ENCODE measurements around the gene PGM2. TPM values are rescaled to one million over a fixed set of nuclear protein-coding genes. Genes with fewer than 3 reads are reported as not detected.

Gene PGM2
- total RNA-seq, 3 donors from 2014 or later (not counting 1 experiment from before 2014, with no cell fraction given), result 18.7 to 31.9 (median 27.1) TPM

- intact Hi-C loops (cut with micrococcal nuclease), result no loop called here
- no peaks in the 10 kb centered on the region for H3K9me3 Mint-ChIP-seq
- H3K36me3 Mint-ChIP-seq, result peaks cover 10% of the 10 kb centered on the region
- no peak overlapping the region for H3K4me3 Mint-ChIP-seq
- no peaks in the 10 kb centered on the region for H3K4me1 Mint-ChIP-seq
- H3K36me3 ChIP-seq (ENCODE audit: control insufficient read depth, insufficient read depth, low read length), result peaks cover 31% of the 10 kb centered on the region
- WGBS (ENCODE audit: insufficient coverage), result 52% methylated on average over 4 of the region's 4 CpGs
- no peaks in the 10 kb centered on the region for H3K4me1 ChIP-seq (ENCODE audit: control insufficient read depth, insufficient read depth, low read length)
- no peak overlapping the region for H3K4me3 ChIP-seq (ENCODE audit: low read length)
- no peak for TF ChIP-seq CTCF (IDR thresholded peaks at IDR 0.05)
- no peak overlapping the region for H3K27ac ChIP-seq (ENCODE audit: low read length)
- H3K9me3 ChIP-seq (ENCODE audit: control insufficient read depth, insufficient read depth, low read length), result no peaks in the 10 kb centered on the region
- H3K27ac Mint-ChIP-seq, result no peak overlapping the region
- DNase-seq (no peak), ATAC-seq (no peak)
- no peaks in the 10 kb centered on the region for H3K27me3 ChIP-seq (ENCODE audit: control insufficient read depth, insufficient read depth, low read length)
- no peaks in the 10 kb centered on the region for H3K27me3 Mint-ChIP-seq (ENCODE audit: low read depth in 2 of 2)
Observed at GRCh38 chr4:37864786-37865185, 38.3 kb downstream of the PGM2 start.

GRCh38 chr4:37865450-37865849, 39.0 kb downstream of the PGM2 start:
- 92% methylated on average over 3 of the region's 3 CpGs for WGBS (ENCODE audit: insufficient coverage)
- no peaks in the 10 kb centered on the region for H3K27me3 Mint-ChIP-seq (ENCODE audit: low read depth in 2 of 2)
- H3K27ac Mint-ChIP-seq, result no peak overlapping the region
- H3K4me3 ChIP-seq (ENCODE audit: low read length), result no peak overlapping the region
- no peaks in the 10 kb centered on the region for H3K27me3 ChIP-seq (ENCODE audit: control insufficient read depth, insufficient read depth, low read length)
- H3K27ac ChIP-seq (ENCODE audit: low read length), result no peak overlapping the region
- TF ChIP-seq CTCF (IDR thresholded peaks at IDR 0.05), result no peak
- no peaks in the 10 kb centered on the region for H3K9me3 Mint-ChIP-seq
- no peaks in the 10 kb centered on the region for H3K4me1 Mint-ChIP-seq
- peaks cover 28% of the 10 kb centered on the region for H3K36me3 ChIP-seq (ENCODE audit: control insufficient read depth, insufficient read depth, low read length)
- no peak overlapping the region for H3K4me3 Mint-ChIP-seq
- no peaks in the 10 kb centered on the region for H3K4me1 ChIP-seq (ENCODE audit: control insufficient read depth, insufficient read depth, low read length)
- no peak for ATAC-seq
- no peak for DNase-seq
- intact Hi-C loops (cut with micrococcal nuclease), result no loop called here
- peaks cover 10% of the 10 kb centered on the region for H3K36me3 Mint-ChIP-seq
- H3K9me3 ChIP-seq (ENCODE audit: control insufficient read depth, insufficient read depth, low read length), result no peaks in the 10 kb centered on the region

DNA sequence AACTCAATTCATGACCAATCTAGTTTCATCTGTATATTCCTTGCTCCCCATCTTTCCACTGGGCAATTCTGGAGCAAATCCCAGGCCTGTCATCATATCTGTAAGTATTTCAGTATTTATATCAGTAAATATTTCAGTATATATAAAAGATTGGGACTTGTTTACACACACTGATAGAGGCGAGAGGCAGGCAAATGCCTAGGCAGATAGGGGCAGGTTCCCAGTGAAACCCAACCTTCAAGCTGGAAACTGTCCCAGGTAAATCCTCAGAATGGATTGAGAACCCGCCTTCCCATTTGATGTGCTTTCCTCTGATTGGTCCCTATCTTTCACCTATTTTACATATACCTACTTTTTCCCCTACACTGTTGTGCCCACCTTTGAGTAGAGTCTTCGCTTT, 40.6 kb downstream of the PGM2 start:
- intact Hi-C loops (cut with micrococcal nuclease), result no loop called here
- DNase-seq, result no peak
- Mint-ChIP-seq H3K9me3 (no peaks in the 10 kb centered on the region), H3K4me3 (no peak overlapping the region), H3K27ac (no peak overlapping the region), H3K36me3 (peaks cover 10% of the 10 kb centered on the region), H3K4me1 (no peaks in the 10 kb centered on the region), H3K27me3 (ENCODE audit: low read depth in 2 of 2) (no peaks in the 10 kb centered on the region)
- ATAC-seq, result no peak
- no peak for TF ChIP-seq CTCF (IDR thresholded peaks at IDR 0.05)
- Histone ChIP-seq H3K36me3 (ENCODE audit: control insufficient read depth, insufficient read depth, low read length) (peaks cover 16% of the 10 kb centered on the region), H3K9me3 (ENCODE audit: control insufficient read depth, insufficient read depth, low read length) (no peaks in the 10 kb centered on the region), H3K27ac (ENCODE audit: low read length) (no peak overlapping the region), H3K27me3 (ENCODE audit: control insufficient read depth, insufficient read depth, low read length) (no peaks in the 10 kb centered on the region), H3K4me3 (ENCODE audit: low read length) (no peak overlapping the region), H3K4me1 (ENCODE audit: control insufficient read depth, insufficient read depth, low read length) (no peaks in the 10 kb centered on the region)
- WGBS (ENCODE audit: insufficient coverage), result 95% methylated on average over 3 of the region's 3 CpGs

DNA sequence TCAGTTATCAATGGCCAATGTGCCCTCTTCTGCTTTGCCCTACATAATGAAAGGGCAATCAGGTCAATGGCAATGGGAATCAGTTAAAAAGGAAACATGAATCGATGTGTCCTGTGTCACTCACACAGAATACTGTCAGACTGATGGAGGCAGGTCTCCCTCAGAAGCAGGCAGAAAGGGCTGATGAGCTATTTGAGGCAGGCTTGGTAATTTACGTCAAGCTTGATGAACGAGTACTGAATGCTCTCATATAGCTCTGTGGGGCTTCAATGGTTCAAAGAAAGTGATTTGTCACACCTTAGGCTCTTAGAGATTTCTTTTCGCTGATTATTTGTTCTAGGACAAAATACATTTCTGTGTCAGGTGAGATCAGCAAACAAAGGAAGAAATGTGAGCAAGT, 41.8 kb downstream of the PGM2 start:
- Histone ChIP-seq H3K27ac (ENCODE audit: low read length) (no peak overlapping the region), H3K27me3 (ENCODE audit: control insufficient read depth, insufficient read depth, low read length) (no peaks in the 10 kb centered on the region), H3K9me3 (ENCODE audit: control insufficient read depth, insufficient read depth, low read length) (no peaks in the 10 kb centered on the region), H3K4me1 (ENCODE audit: control insufficient read depth, insufficient read depth, low read length) (no peaks in the 10 kb centered on the region), H3K36me3 (ENCODE audit: control insufficient read depth, insufficient read depth, low read length) (peaks cover 11% of the 10 kb centered on the region), H3K4me3 (ENCODE audit: low read length) (no peak overlapping the region)
- ATAC-seq, result no peak
- no peak for TF ChIP-seq CTCF (IDR thresholded peaks at IDR 0.05)
- Mint-ChIP-seq H3K27me3 (ENCODE audit: low read depth in 2 of 2) (no peaks in the 10 kb centered on the region), H3K27ac (no peak overlapping the region), H3K4me3 (no peak overlapping the region), H3K36me3 (peaks cover 10% of the 10 kb centered on the region), H3K9me3 (no peaks in the 10 kb centered on the region), H3K4me1 (no peaks in the 10 kb centered on the region)
- intact Hi-C loops (cut with micrococcal nuclease), result no loop called here
- WGBS (ENCODE audit: insufficient coverage), result 96% methylated on average over 4 of the region's 4 CpGs
- DNase-seq, result no peak

All from natural killer cell (primary cell).